Upper lobe of right lung (tissue), 1 donor: Measurements from ENCODE around the gene CAMK1D. TPM values are rescaled to one million over a fixed set of nuclear protein-coding genes. Genes with fewer than 3 reads are reported as not detected.

Experiments
- ATAC-seq: fragments of 200-7000 bp; cut with Tn5 transposase; one replicate; pipeline ENCODE4 v1.9.1; 2020; ENCODE audit warnings: mild to moderate bottlenecking, moderate library complexity
- DNase-seq: peaks from one replicate; pipeline ENCODE4 v3.0.0-alpha.2; 2020
- H3K27ac ChIP-seq: fragments of 200-600 bp; one replicate; pipeline ENCODE4 v1.8.0; 2022
- H3K27me3 ChIP-seq: fragments of 200-600 bp; one replicate; pipeline ENCODE4 v1.8.0; 2022; ENCODE audit warnings: mild to moderate bottlenecking
- H3K36me3 ChIP-seq: fragments of 200-600 bp; one replicate; pipeline ENCODE4 v1.8.0; 2022
- H3K4me1 ChIP-seq: fragments of 200-600 bp; one replicate; pipeline ENCODE4 v1.8.0; 2022
- H3K4me3 ChIP-seq: fragments of 200-600 bp; one replicate; pipeline ENCODE4 v1.8.0; 2022; ENCODE audit warnings: mild to moderate bottlenecking
- H3K9me3 ChIP-seq: fragments of 200-600 bp; one replicate; pipeline ENCODE4 v1.8.0; 2022
- intact Hi-C: fragments of 100-400 bp; cut with DNase I; formaldehyde crosslinking; loops from one replicate; pipeline ENCODE4 v1.11.0; 2022
- total RNA-seq: library from RNA; stranded (reverse); fragmentation: NEBNext Ultra II Directional; extraction: Animal tissue kit (Norgen Biotek cat#: 25700); gene quantifications from one replicate; pipeline ENCODE4 v1.2.1, GENCODE V29; 2021
- TF ChIP-seq, protein P1 (sequence below): fragments of 200-600 bp; IDR thresholded peaks from one replicate; pipeline ENCODE4 v1.8.0; 2022; ENCODE audit warnings: antibody characterized with exemption
- donor health status: DM: no; HTN: yes; CAD: no; lungs with severe emphysema.

Gene CAMK1D
- total RNA-seq, 1 donor from 2014 or later: 17.1 TPM

DNA sequence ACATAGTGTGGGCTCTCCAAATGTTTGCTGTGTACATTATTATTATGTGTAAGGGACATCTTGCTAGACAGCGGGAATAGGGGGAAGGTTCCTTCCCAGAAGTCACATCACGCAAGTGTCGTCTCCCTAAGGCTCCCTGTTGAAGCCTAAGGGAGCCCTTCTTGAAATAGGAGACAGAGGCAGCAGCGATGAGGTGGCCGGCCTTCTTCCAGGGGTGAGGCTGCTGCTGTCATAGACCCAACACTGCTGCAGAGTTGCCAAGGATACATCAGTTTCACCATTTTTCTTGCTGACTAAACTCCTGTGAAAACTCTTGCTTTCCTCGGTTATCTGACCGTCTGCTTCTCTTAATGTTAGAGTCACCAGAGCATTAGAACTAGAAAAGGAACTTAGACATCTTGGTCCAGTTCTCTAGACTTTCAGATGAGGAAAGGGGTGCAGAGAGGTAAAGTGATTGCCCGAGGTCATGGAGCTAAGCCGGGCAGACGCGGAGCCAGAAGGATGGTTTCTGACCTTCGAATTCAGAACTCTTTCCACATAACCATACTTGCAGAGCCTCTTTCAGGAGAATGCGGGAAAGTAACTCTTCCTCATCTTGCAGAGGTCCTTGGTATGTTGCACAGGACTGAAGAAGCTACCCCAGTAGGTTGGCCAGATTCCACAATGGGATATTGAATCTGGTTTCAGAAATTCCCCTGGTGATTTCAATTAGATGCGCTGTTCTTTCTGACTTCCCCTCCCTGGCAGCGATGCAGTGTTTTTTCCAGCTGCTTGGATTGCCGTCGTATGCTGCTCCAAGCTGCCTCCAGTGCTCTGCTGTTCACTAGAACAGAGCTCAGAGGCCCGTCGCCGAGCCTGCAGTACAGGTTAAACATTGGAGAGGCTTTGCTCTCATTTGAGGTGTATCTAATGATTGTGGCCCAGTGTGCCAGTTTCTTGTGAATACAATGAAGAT is 217.1 kb downstream of the CAMK1D start:
- H3K36me3 ChIP-seq: no peaks in the 10 kb centered on the region
- peaks cover 2% of the 10 kb centered on the region for H3K27me3 ChIP-seq
- TF ChIP-seq, protein P1, sequence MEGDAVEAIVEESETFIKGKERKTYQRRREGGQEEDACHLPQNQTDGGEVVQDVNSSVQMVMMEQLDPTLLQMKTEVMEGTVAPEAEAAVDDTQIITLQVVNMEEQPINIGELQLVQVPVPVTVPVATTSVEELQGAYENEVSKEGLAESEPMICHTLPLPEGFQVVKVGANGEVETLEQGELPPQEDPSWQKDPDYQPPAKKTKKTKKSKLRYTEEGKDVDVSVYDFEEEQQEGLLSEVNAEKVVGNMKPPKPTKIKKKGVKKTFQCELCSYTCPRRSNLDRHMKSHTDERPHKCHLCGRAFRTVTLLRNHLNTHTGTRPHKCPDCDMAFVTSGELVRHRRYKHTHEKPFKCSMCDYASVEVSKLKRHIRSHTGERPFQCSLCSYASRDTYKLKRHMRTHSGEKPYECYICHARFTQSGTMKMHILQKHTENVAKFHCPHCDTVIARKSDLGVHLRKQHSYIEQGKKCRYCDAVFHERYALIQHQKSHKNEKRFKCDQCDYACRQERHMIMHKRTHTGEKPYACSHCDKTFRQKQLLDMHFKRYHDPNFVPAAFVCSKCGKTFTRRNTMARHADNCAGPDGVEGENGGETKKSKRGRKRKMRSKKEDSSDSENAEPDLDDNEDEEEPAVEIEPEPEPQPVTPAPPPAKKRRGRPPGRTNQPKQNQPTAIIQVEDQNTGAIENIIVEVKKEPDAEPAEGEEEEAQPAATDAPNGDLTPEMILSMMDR: no peak
- H3K4me3 ChIP-seq: no peak overlapping the region
- H3K4me1 ChIP-seq: no peaks in the 10 kb centered on the region
- intact Hi-C loops: no loop called here
- H3K9me3 ChIP-seq: no peaks in the 10 kb centered on the region
- DNase-seq (no peak), ATAC-seq (no peak)
- H3K27ac ChIP-seq: no peak overlapping the region

DNA sequence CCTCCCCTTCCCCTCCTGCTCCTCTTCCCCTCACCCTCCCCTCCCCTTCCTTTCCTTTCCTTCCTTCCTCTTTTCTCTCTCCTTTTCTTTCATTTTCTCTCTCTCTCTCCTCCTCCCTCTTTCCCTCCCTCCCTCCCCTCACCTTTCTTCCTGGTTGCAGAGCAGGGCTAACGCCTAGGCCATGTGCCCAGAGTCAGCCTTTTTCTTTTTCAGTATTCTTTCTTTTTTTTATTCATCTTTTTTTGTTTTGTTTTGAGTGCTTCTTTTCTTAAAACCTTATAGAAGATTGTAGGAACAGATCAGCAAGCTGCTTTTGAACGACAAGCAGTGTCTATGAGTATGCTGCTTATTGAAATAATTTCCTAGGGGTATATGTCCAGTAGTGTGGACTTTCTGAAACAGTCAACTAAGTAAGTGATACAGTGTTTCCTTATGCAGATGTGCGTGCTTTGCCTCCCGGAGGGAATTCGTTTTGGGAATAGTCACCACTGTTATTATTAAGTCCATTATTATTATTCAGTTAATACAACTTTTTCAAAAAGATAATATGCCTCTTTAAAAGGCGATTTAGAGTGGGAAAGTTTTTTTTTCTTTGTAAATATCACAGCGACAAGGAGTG is 219.2 kb downstream of the CAMK1D start:
- no peaks in the 10 kb centered on the region for H3K36me3 ChIP-seq
- no peak overlapping the region for H3K27ac ChIP-seq
- H3K9me3 ChIP-seq: no peaks in the 10 kb centered on the region
- no peak overlapping the region for H3K4me3 ChIP-seq
- no peaks in the 10 kb centered on the region for H3K4me1 ChIP-seq
- DNase-seq (no peak), ATAC-seq (no peak)
- peaks cover 2% of the 10 kb centered on the region for H3K27me3 ChIP-seq
- TF ChIP-seq, protein P1: no peak
- intact Hi-C loops: no loop called here

DNA sequence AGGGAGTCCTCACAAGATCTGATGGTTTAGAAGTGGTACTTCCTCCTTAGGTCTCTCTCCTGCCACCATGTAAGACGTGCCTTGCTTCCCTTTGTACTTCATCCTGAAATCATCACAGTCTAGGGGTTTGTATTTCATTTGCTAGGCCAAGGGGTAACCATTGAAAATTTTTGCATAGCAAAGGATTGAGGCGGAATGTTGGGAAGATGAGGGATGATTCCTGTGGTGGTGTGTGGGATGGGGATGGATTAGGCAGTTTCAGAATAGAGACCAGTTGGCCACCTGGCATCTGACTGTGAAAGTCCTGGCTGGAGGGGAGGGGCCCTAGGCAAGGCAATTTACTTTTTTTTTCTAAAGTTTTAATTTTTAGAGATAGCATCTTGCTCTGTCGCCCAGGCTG is 222.9 kb downstream of the CAMK1D start:
- TF ChIP-seq, protein P1: no peak
- Histone ChIP-seq H3K4me3 (no peak overlapping the region), H3K4me1 (no peaks in the 10 kb centered on the region), H3K36me3 (no peaks in the 10 kb centered on the region), H3K27me3 (peaks cover 2% of the 10 kb centered on the region), H3K27ac (no peak overlapping the region), H3K9me3 (no peaks in the 10 kb centered on the region)
- ATAC-seq: no peak
- DNase-seq: no peak
- intact Hi-C loops: no loop called here

DNA sequence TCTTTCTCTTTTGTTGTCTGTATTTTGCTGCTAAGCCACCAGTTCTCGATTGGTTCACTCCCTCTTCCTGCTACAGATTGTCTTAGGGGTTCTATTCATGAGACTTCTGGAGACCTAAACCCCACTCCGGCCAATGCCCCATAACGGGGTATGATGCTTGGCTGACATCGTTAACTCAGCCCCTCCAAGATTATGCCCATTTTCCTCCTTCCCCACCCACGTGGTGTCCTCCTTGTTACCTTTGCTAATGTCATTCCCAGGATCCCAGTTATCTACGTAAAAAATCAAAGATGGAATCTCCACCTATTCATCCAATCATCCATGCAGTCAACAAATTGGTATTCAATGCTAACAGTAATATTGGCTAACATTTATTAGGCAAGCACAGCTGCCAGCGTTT is 228.3 kb downstream of the CAMK1D start:
- Histone ChIP-seq H3K27me3 (no peaks in the 10 kb centered on the region), H3K9me3 (no peaks in the 10 kb centered on the region), H3K36me3 (no peaks in the 10 kb centered on the region), H3K4me1 (no peaks in the 10 kb centered on the region), H3K27ac (no peak overlapping the region), H3K4me3 (no peak overlapping the region)
- no peak for ATAC-seq
- TF ChIP-seq, protein P1: no peak
- DNase-seq: no peak
- intact Hi-C loops: no loop called here

DNA sequence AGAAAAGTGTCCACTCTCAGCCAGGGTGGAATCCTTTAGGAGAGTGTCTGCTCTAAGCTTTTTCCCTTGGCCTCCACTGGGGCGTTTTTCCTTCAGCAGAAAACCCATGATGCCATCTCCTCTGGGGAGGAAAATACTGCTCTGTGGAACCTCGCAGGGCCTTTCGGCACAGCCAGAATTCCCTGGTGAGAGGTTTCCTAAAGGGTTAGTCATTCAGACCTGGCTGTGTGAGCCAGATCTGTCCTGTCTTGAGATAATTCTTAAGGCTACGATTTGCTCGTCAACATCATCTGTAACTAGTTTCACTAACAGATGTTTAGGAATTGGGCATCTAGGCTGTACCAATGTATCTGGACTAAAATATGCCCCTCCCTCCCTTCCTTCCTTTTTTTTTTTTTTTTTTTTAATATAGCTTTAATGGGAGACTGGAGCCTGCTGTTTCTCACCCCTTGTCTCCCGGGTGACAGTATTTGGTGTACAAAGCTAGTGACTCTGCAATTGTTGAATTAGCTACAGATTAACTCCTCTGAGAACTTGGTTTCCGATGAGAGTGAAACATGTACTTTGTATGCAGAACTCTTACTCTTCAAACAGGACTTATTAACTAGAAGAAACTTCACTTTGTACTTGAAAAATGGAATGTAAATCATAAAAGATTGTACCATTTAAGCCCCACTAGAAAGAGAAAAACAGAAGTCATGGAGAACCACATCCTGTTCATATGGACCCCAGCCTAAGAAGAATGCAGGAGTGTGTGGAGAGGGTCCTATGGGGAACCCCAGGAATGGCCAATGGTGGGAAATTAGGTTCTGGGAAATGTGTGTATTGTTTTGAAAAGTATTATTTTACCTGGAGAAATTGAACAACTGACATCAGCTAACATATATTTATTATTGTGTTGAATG is 230.9 kb downstream of the CAMK1D start:
- no peak overlapping the region for H3K27ac ChIP-seq
- H3K27me3 ChIP-seq: no peaks in the 10 kb centered on the region
- H3K36me3 ChIP-seq: no peaks in the 10 kb centered on the region
- no peak for ATAC-seq
- no peak for DNase-seq
- TF ChIP-seq, protein P1: no peak
- H3K4me1 ChIP-seq: no peaks in the 10 kb centered on the region
- no peak overlapping the region for H3K4me3 ChIP-seq
- intact Hi-C loops: no loop called here
- H3K9me3 ChIP-seq: no peaks in the 10 kb centered on the region
